H1 (cell line): Measurements from ENCODE around the gene UPB1. TPM values are rescaled to one million over a fixed set of nuclear protein-coding genes. Genes with fewer than 3 reads are reported as not detected.

Source experiments
- polyA plus RNA-seq, 7 experiments: library from polyadenylated mRNA; depleted of rRNA in 3 of 7; stranded (reverse) in 5 of 7; unstranded in 2 of 7; fragments of >200 nt in 5 of 7; fragments of 200-250 nt in 2 of 7; gene quantifications; 1 replicate in 5 of 7; 2 replicates in 1 of 7; 4 replicates in 1 of 7; pipeline versions ENCODE4 v1.2.1 to v1.2.3, GENCODE V29; 2011 to 2013; ENCODE audit warnings: missing spikeins in 2 of 7, mixed read lengths in 2 of 7
- total RNA-seq: library from RNA; stranded (reverse); fragmentation: NEBNext Ultra II Directional; extraction: Animal tissue kit (Norgen Biotek cat#: 25700); gene quantifications from 2 replicates; pipeline ENCODE4 v1.2.1, GENCODE V29; 2021
- TF ChIP-seq, protein P1 (sequence below): fragments of 300-600 bp; sonication (generic); IDR thresholded peaks from 2 replicates; pipeline ENCODE4 v1.7.1; 2012; ENCODE audit warnings: low read length, moderate library complexity, mild to moderate bottlenecking, inconsistent platforms; ENCODE audit not compliant: insufficient replicate concordance

Gene UPB1
- total and polyA plus RNA-seq, 2 of the 8 experiments (the other 6 are each of a cell fraction or from before 2014, with no cell fraction given), result 0.09 TPM; not detected in 1

DNA sequence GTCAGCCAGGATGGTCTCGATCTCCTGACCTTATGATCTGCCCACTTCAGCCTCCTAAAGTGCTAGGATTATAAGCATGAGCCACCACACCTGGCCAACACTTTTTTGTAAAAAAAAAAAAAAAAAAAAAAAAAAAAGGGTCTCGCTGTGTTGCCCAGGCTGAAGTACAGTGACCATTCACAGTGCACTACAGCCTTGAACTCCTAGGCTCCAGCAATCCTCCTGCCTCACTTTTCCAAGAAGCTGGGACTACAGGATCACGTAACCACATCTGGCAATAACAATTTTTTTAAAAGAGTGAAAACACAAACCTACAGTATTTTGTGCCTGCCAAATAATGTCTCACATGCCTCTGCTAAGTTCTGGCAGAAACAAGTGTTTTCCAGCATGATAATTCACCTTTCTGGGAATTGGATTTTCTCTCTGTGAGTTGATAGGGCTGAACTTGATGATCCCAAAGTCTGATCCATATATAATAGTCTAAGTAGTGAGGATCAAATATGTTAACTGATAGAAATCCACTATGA lies 37.2 kb upstream of the UPB1 start (continued):
- TF ChIP-seq, protein P1, sequence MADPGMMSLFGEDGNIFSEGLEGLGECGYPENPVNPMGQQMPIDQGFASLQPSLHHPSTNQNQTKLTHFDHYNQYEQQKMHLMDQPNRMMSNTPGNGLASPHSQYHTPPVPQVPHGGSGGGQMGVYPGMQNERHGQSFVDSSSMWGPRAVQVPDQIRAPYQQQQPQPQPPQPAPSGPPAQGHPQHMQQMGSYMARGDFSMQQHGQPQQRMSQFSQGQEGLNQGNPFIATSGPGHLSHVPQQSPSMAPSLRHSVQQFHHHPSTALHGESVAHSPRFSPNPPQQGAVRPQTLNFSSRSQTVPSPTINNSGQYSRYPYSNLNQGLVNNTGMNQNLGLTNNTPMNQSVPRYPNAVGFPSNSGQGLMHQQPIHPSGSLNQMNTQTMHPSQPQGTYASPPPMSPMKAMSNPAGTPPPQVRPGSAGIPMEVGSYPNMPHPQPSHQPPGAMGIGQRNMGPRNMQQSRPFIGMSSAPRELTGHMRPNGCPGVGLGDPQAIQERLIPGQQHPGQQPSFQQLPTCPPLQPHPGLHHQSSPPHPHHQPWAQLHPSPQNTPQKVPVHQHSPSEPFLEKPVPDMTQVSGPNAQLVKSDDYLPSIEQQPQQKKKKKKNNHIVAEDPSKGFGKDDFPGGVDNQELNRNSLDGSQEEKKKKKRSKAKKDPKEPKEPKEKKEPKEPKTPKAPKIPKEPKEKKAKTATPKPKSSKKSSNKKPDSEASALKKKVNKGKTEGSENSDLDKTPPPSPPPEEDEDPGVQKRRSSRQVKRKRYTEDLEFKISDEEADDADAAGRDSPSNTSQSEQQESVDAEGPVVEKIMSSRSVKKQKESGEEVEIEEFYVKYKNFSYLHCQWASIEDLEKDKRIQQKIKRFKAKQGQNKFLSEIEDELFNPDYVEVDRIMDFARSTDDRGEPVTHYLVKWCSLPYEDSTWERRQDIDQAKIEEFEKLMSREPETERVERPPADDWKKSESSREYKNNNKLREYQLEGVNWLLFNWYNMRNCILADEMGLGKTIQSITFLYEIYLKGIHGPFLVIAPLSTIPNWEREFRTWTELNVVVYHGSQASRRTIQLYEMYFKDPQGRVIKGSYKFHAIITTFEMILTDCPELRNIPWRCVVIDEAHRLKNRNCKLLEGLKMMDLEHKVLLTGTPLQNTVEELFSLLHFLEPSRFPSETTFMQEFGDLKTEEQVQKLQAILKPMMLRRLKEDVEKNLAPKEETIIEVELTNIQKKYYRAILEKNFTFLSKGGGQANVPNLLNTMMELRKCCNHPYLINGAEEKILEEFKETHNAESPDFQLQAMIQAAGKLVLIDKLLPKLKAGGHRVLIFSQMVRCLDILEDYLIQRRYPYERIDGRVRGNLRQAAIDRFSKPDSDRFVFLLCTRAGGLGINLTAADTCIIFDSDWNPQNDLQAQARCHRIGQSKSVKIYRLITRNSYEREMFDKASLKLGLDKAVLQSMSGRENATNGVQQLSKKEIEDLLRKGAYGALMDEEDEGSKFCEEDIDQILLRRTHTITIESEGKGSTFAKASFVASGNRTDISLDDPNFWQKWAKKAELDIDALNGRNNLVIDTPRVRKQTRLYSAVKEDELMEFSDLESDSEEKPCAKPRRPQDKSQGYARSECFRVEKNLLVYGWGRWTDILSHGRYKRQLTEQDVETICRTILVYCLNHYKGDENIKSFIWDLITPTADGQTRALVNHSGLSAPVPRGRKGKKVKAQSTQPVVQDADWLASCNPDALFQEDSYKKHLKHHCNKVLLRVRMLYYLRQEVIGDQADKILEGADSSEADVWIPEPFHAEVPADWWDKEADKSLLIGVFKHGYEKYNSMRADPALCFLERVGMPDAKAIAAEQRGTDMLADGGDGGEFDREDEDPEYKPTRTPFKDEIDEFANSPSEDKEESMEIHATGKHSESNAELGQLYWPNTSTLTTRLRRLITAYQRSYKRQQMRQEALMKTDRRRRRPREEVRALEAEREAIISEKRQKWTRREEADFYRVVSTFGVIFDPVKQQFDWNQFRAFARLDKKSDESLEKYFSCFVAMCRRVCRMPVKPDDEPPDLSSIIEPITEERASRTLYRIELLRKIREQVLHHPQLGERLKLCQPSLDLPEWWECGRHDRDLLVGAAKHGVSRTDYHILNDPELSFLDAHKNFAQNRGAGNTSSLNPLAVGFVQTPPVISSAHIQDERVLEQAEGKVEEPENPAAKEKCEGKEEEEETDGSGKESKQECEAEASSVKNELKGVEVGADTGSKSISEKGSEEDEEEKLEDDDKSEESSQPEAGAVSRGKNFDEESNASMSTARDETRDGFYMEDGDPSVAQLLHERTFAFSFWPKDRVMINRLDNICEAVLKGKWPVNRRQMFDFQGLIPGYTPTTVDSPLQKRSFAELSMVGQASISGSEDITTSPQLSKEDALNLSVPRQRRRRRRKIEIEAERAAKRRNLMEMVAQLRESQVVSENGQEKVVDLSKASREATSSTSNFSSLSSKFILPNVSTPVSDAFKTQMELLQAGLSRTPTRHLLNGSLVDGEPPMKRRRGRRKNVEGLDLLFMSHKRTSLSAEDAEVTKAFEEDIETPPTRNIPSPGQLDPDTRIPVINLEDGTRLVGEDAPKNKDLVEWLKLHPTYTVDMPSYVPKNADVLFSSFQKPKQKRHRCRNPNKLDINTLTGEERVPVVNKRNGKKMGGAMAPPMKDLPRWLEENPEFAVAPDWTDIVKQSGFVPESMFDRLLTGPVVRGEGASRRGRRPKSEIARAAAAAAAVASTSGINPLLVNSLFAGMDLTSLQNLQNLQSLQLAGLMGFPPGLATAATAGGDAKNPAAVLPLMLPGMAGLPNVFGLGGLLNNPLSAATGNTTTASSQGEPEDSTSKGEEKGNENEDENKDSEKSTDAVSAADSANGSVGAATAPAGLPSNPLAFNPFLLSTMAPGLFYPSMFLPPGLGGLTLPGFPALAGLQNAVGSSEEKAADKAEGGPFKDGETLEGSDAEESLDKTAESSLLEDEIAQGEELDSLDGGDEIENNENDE, result no peak
